ENCODE measurements around the gene GRK4.

- TF ChIP-seq POLR2A (IDR thresholded peaks at IDR 0.05) (no peak), CTCF (IDR thresholded peaks at IDR 0.05) (no peak)
Measured at GRCh38 chr4:3036131-3036952, 73.0 kb downstream of the GRK4 start.
